IMR-90 (cell line): ENCODE data around the gene ZC3H4.

Experiments
- CEBPB ChIP-seq: IDR thresholded peaks from 2 replicates; pipeline ENCODE4 v1.6.1; 2012; ENCODE audit warnings: low read depth, low read length, improper control_type of control experiment
- CHD1 ChIP-seq: IDR thresholded peaks from 2 replicates; pipeline ENCODE4 v1.6.1; 2012; ENCODE audit warnings: low read depth, low read length, improper control_type of control experiment
- CTCF ChIP-seq: conservative IDR thresholded peaks from 2 replicates; pipeline ENCODE4 v1.5.1; 2012; ENCODE audit warnings: mild to moderate bottlenecking, low read depth, low read length, improper control_type of control experiment
- FOS ChIP-seq: fragments of 150-350 bp; IDR thresholded peaks from 2 replicates; pipeline ENCODE4 v1.6.1; 2016; ENCODE audit warnings: low read depth, low read length
- MXI1 ChIP-seq: IDR thresholded peaks from 2 replicates; pipeline ENCODE4 v1.6.1; 2012; ENCODE audit warnings: low read depth, mild to moderate bottlenecking, low read length, moderate library complexity, borderline replicate concordance
- RAD21 ChIP-seq: IDR thresholded peaks from 2 replicates; pipeline ENCODE4 v1.6.1; 2012; ENCODE audit warnings: low read length, improper control_type of control experiment
- SMC3 ChIP-seq: fragments of 150-350 bp; IDR thresholded peaks from 2 replicates; pipeline ENCODE4 v1.6.1; 2016; ENCODE audit warnings: low read depth, mild to moderate bottlenecking, antibody characterized with exemption, low read length, moderate library complexity

- TF ChIP-seq CTCF (no peak), CEBPB (no peak), SMC3 (no peak), FOS (no peak), RAD21 (no peak), CHD1 (no peak), MXI1 (no peak)
Measured at GRCh38 chr19:47066376-47067214, 47.0 kb downstream of the ZC3H4 start.
